Stomach (tissue), 4 donors: ENCODE data around the gene PLEKHG1.

Experiments used
- CTCF ChIP-seq, 7 experiments: fragments of 450-650 bp in 4 of 7; fragments of 200-600 bp in 3 of 7; sonication (generic) in 3 of 7; IDR thresholded peaks; one replicate each; pipeline ENCODE4 v1.5.1; 2016 to 2019; ENCODE audit warnings: antibody characterized with exemption in 7 of 7, control low read depth in 2 of 7, mild to moderate bottlenecking in 1 of 7
- EP300 ChIP-seq: sonication (generic); formaldehyde crosslinking; IDR thresholded peaks from one replicate; pipeline ENCODE4 v1.6.1; 2017; ENCODE audit warnings: antibody characterized with exemption
- POLR2A ChIP-seq, 4 donors: fragments of 450-650 bp; IDR thresholded peaks; one replicate each; pipeline ENCODE4 v1.6.1; 2016; ENCODE audit warnings: antibody characterized with exemption in 4 of 4, control low read depth in 2 of 4, mild to moderate bottlenecking in 1 of 4, moderate library complexity in 1 of 4

- TF ChIP-seq CTCF (IDR thresholded peaks at IDR 0.05) = no peak
- TF ChIP-seq POLR2A (IDR thresholded peaks at IDR 0.05) = no peak
- no peak for TF ChIP-seq EP300
Observed at GRCh38 chr6:150557043-150557599, 42.6 kb upstream of the PLEKHG1 start.
